ENCODE results near the gene PARVA.

DNA sequence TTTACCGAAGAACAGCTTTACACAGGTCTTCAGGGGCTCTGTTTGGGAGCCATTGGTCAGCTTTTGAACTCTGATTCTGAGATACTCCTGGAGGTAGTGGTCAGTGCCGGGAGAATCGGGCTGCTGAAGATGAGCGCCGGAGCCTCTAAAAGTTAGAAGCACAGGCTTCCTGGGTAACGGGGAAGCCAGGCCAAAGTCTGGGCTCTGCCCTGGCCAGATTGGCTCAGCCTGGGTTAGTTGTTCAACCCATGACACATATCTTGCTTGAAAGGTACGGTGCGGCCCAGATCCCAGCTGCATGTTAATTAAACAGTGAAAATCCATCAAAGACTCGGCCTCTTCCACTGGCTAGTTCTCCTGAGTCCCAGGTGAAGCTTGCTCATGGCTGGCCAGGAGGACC, 18.0 kb downstream of the PARVA start:
- TF ChIP-seq, protein P1, sequence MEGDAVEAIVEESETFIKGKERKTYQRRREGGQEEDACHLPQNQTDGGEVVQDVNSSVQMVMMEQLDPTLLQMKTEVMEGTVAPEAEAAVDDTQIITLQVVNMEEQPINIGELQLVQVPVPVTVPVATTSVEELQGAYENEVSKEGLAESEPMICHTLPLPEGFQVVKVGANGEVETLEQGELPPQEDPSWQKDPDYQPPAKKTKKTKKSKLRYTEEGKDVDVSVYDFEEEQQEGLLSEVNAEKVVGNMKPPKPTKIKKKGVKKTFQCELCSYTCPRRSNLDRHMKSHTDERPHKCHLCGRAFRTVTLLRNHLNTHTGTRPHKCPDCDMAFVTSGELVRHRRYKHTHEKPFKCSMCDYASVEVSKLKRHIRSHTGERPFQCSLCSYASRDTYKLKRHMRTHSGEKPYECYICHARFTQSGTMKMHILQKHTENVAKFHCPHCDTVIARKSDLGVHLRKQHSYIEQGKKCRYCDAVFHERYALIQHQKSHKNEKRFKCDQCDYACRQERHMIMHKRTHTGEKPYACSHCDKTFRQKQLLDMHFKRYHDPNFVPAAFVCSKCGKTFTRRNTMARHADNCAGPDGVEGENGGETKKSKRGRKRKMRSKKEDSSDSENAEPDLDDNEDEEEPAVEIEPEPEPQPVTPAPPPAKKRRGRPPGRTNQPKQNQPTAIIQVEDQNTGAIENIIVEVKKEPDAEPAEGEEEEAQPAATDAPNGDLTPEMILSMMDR (conservative IDR thresholded peaks at IDR 0.05; ENCODE audit: low read length): no peak
- TF ChIP-seq EZH2phosphoT487 (IDR thresholded peaks at IDR 0.05; ENCODE audit: borderline replicate concordance, low read depth, low read length): no peak
